Neural progenitor cell (in vitro differentiated cells): ENCODE data around the gene ANO7. TPM values are rescaled to one million over a fixed set of nuclear protein-coding genes. Genes with fewer than 3 reads are reported as not detected.

Experiments used
- DNase-seq: peaks from one replicate; pipeline ENCODE4 v3.0.0-alpha.2; 2016; ENCODE audit warnings: low spot score
- H2AFZ ChIP-seq: fragments of 200-600 bp; sonication (generic); replicated peaks from 2 replicates; pipeline ENCODE4 v1.6.1; 2016; ENCODE audit warnings: antibody characterized with exemption
- H3F3A ChIP-seq: fragments of 200-600 bp; sonication (generic); 2 replicates; pipeline ENCODE4 v1.6.1; 2016; ENCODE audit warnings: antibody characterized with exemption, low read depth
- H3K27ac ChIP-seq: fragments of 200-600 bp; sonication (generic); 2 replicates; pipeline ENCODE4 v1.5.1; 2016; ENCODE audit warnings: mild to moderate bottlenecking
- H3K27me3 ChIP-seq: fragments of 200-600 bp; sonication (generic); 2 replicates; pipeline ENCODE4 v1.6.1; 2016; ENCODE audit warnings: mild to moderate bottlenecking, moderate library complexity
- H3K36me3 ChIP-seq: fragments of 200-600 bp; sonication (generic); 2 replicates; pipeline ENCODE4 v1.5.1; 2016
- H3K4me1 ChIP-seq: fragments of 200-600 bp; sonication (generic); 2 replicates; pipeline ENCODE4 v1.6.1; 2016; ENCODE audit warnings: mixed run types
- H3K4me2 ChIP-seq: fragments of 200-600 bp; sonication (generic); 2 replicates; pipeline ENCODE4 v1.6.1; 2016
- H3K4me3 ChIP-seq: fragments of 200-600 bp; sonication (generic); 2 replicates; pipeline ENCODE4 v1.5.1; 2016
- H3K79me2 ChIP-seq: fragments of 200-600 bp; sonication (generic); 2 replicates; pipeline ENCODE4 v1.6.1; 2016; ENCODE audit warnings: low read depth
- H3K9ac ChIP-seq: fragments of 200-600 bp; sonication (generic); 2 replicates; pipeline ENCODE4 v1.6.1; 2016
- H3K9me3 ChIP-seq: fragments of 200-600 bp; sonication (generic); 2 replicates; pipeline ENCODE4 v1.5.1; 2016; ENCODE audit warnings: low read depth
- H4K20me1 ChIP-seq: fragments of 200-600 bp; sonication (generic); 2 replicates; pipeline ENCODE4 v1.6.1; 2016; ENCODE audit warnings: low read depth
- H3K27ac Mint-ChIP-seq: 3 replicates; pipeline ENCODE4 v1.8.0; 2021; ENCODE audit warnings: mixed read lengths
- H3K27me3 Mint-ChIP-seq: 2 replicates; pipeline ENCODE4 v1.8.0; 2022; ENCODE audit warnings: low read depth, mild to moderate bottlenecking, inconsistent platforms, moderate library complexity, mixed read lengths; ENCODE audit not compliant: insufficient read depth
- H3K36me3 Mint-ChIP-seq: 3 replicates; pipeline ENCODE4 v1.8.0; 2021; ENCODE audit warnings: mixed read lengths
- H3K4me1 Mint-ChIP-seq: 3 replicates; pipeline ENCODE4 v1.8.0; 2021; ENCODE audit warnings: mixed read lengths
- H3K4me3 Mint-ChIP-seq: 3 replicates; pipeline ENCODE4 v1.8.0; 2021; ENCODE audit warnings: mild to moderate bottlenecking, moderate library complexity, mixed read lengths
- H3K9me3 Mint-ChIP-seq: 3 replicates; pipeline ENCODE4 v1.8.0; 2020; ENCODE audit warnings: mixed read lengths
- CTCF ChIP-seq: fragments of 200-600 bp; sonication (generic); IDR thresholded peaks from 2 replicates; pipeline ENCODE4 v1.5.1; 2017; ENCODE audit warnings: antibody characterized with exemption, mild to moderate bottlenecking
- EZH2 ChIP-seq: fragments of 200-600 bp; sonication (generic); IDR thresholded peaks from 2 replicates; pipeline ENCODE4 v1.6.1; 2017; ENCODE audit warnings: antibody characterized with exemption, mild to moderate bottlenecking, moderate library complexity
- EZH2phosphoT487 ChIP-seq: fragments of 200-600 bp; sonication (generic); IDR thresholded peaks from 2 replicates; pipeline ENCODE4 v1.6.1; 2017; ENCODE audit warnings: antibody characterized with exemption
- total RNA-seq: library from RNA; depleted of rRNA; stranded (reverse); fragments of >200 nt; gene quantifications from 2 replicates; pipeline ENCODE4 v1.2.3, GENCODE V29; 2015; ENCODE audit warnings: low replicate concordance

The ANO7 gene
- total RNA-seq, 1 donor from 2014 or later = not detected

GRCh38 chr2:241179899-241180298, 8.6 kb upstream of the ANO7 start:
- Histone ChIP-seq H3K27ac (no peak overlapping the region), H3K4me2 (no peak overlapping the region), H4K20me1 (no peaks in the 10 kb centered on the region), H3K4me3 (no peak overlapping the region), H3K27me3 (no peaks in the 10 kb centered on the region), H3K36me3 (no peaks in the 10 kb centered on the region), H3K9ac (no peak overlapping the region), H3K4me1 (no peaks in the 10 kb centered on the region), H3K79me2 (no peaks in the 10 kb centered on the region), H3K9me3 (no peaks in the 10 kb centered on the region), H2AFZ (no peak overlapping the region), H3F3A (no peaks in the 10 kb centered on the region)
- TF ChIP-seq EZH2phosphoT487 = no peak
- TF ChIP-seq CTCF = no peak
- TF ChIP-seq EZH2 = no peak
- Mint-ChIP-seq H3K4me1 (peaks cover 8% of the 10 kb centered on the region), H3K36me3 (peaks cover 6% of the 10 kb centered on the region), H3K4me3 (no peak overlapping the region), H3K27ac (no peak overlapping the region), H3K27me3 (peaks cover 2% of the 10 kb centered on the region), H3K9me3 (no peaks in the 10 kb centered on the region)
- no peak for DNase-seq

GRCh38 chr2:241180495-241180894, 8.0 kb upstream of the ANO7 start:
- H3K4me1 ChIP-seq = no peaks in the 10 kb centered on the region
- H3K4me1 Mint-ChIP-seq = peaks cover 8% of the 10 kb centered on the region
- TF ChIP-seq EZH2phosphoT487 (no peak), CTCF (peak; percentile 45)
- no peaks in the 10 kb centered on the region for H3F3A ChIP-seq
- H3K36me3 ChIP-seq = no peaks in the 10 kb centered on the region
- H3K9me3 ChIP-seq = no peaks in the 10 kb centered on the region
- no peaks in the 10 kb centered on the region for H3K79me2 ChIP-seq
- H3K27me3 ChIP-seq = no peaks in the 10 kb centered on the region
- no peak overlapping the region for H2AFZ ChIP-seq
- H3K4me2 ChIP-seq = no peak overlapping the region
- no peak overlapping the region for H3K4me3 ChIP-seq
- no peaks in the 10 kb centered on the region for H3K9me3 Mint-ChIP-seq
- no peak overlapping the region for H3K27ac ChIP-seq
- H3K4me3 Mint-ChIP-seq = no peak overlapping the region
- H3K36me3 Mint-ChIP-seq = peaks cover 2% of the 10 kb centered on the region
- H3K9ac ChIP-seq = no peak overlapping the region
- DNase-seq = peak; percentile 87
- H3K27me3 Mint-ChIP-seq = peaks cover 2% of the 10 kb centered on the region
- no peak overlapping the region for H3K27ac Mint-ChIP-seq
- H4K20me1 ChIP-seq = no peaks in the 10 kb centered on the region

- no peak overlapping the region for H3K4me2 ChIP-seq
- H3K4me1 ChIP-seq = no peaks in the 10 kb centered on the region
- no peaks in the 10 kb centered on the region for H3K9me3 Mint-ChIP-seq
Observed at GRCh38 chr2:241182126-241182525, 6.4 kb upstream of the ANO7 start.

More at GRCh38 chr2:241182126-241182525, 6.4 kb upstream of the ANO7 start:
- TF ChIP-seq EZH2phosphoT487 (no peak), EZH2 (no peak), CTCF (no peak)
- Histone ChIP-seq H3F3A (no peaks in the 10 kb centered on the region), H3K36me3 (no peaks in the 10 kb centered on the region), H3K79me2 (no peaks in the 10 kb centered on the region), H3K27ac (no peak overlapping the region), H3K27me3 (no peaks in the 10 kb centered on the region), H3K9me3 (no peaks in the 10 kb centered on the region), H2AFZ (no peak overlapping the region), H3K4me3 (no peak overlapping the region), H4K20me1 (no peaks in the 10 kb centered on the region), H3K9ac (no peak overlapping the region)
- no peak for DNase-seq
- Mint-ChIP-seq H3K4me3 (no peak overlapping the region), H3K36me3 (peaks cover 2% of the 10 kb centered on the region), H3K4me1 (peaks cover 12% of the 10 kb centered on the region), H3K27ac (no peak overlapping the region), H3K27me3 (peaks cover 2% of the 10 kb centered on the region)
